Prostate gland (tissue), 2 donors: Measurements from ENCODE around the gene ARHGEF2.

Experiments
- CTCF ChIP-seq, 4 experiments: fragments of 200-600 bp in 2 of 4; fragments of 450-650 bp in 2 of 4; sonication (generic) in 2 of 4; IDR thresholded peaks; 1 replicate in 3 of 4; 2 replicates in 1 of 4; pipeline ENCODE4 v1.5.1; 2016 to 2019; ENCODE audit warnings: antibody characterized with exemption in 4 of 4, mild to moderate bottlenecking in 2 of 4, moderate library complexity in 2 of 4
- POLR2AphosphoS5 ChIP-seq: sonication (generic); formaldehyde crosslinking; IDR thresholded peaks from one replicate; pipeline ENCODE4 v1.6.1; 2017; ENCODE audit warnings: antibody characterized with exemption

GRCh38 chr1:155971910-155972809, 6.2 kb downstream of the ARHGEF2 start:
- TF ChIP-seq CTCF (IDR thresholded peaks at IDR 0.05) (no peak), POLR2AphosphoS5 (no peak)
